GM10266 (cell line): Measurements from ENCODE around the gene TAAR5.
"Not testable (repeated sequence)": the region's sequence is repeated elsewhere in the genome, so short reads cannot be mapped to it uniquely, and the experiment has no call there.

Experiments
- DNase-seq: peaks from one replicate; pipeline ENCODE4 v3.0.0; 2012; ENCODE audit errors: extremely low spot score
- CTCF ChIP-seq: IDR thresholded peaks from 2 replicates; pipeline ENCODE4 v1.5.1; 2012; ENCODE audit warnings: mild to moderate bottlenecking, low read depth; ENCODE audit not compliant: control insufficient read depth, insufficient read depth; ENCODE audit errors: missing control alignments

Gene TAAR5

GRCh38 chr6:132616677-132617076, 27.1 kb upstream of the TAAR5 start:
- DNase-seq, result no peak
- TF ChIP-seq CTCF, result no peak

GRCh38 chr6:132614554-132614953, 25.0 kb upstream of the TAAR5 start:
- no peak for DNase-seq
- TF ChIP-seq CTCF, result no peak

GRCh38 chr6:132612449-132613108, 23.0 kb upstream of the TAAR5 start:
- TF ChIP-seq CTCF, result no peak
- DNase-seq, result no peak

- no peak for TF ChIP-seq CTCF
- DNase-seq, result no peak
Measured at GRCh38 chr6:132611616-132612015, 22.1 kb upstream of the TAAR5 start.

- TF ChIP-seq CTCF, result no peak
- no peak for DNase-seq
Measured at GRCh38 chr6:132607544-132608233, 18.1 kb upstream of the TAAR5 start.

GRCh38 chr6:132604635-132605152, 15.2 kb upstream of the TAAR5 start:
- DNase-seq, result no peak
- TF ChIP-seq CTCF, result no peak

- not testable (repeated sequence) for DNase-seq
Measured at GRCh38 chr6:132600900-132601299, 11.4 kb upstream of the TAAR5 start.
